ENCODE results near the gene SMTNL2.
A peak's percentile ranks its signal among the peaks of the same experiment; 100 is the strongest.
"Not testable (repeated sequence)": the region's sequence is repeated elsewhere in the genome, so short reads cannot be mapped to it uniquely, and the experiment has no call there.

The SMTNL2 gene

DNA sequence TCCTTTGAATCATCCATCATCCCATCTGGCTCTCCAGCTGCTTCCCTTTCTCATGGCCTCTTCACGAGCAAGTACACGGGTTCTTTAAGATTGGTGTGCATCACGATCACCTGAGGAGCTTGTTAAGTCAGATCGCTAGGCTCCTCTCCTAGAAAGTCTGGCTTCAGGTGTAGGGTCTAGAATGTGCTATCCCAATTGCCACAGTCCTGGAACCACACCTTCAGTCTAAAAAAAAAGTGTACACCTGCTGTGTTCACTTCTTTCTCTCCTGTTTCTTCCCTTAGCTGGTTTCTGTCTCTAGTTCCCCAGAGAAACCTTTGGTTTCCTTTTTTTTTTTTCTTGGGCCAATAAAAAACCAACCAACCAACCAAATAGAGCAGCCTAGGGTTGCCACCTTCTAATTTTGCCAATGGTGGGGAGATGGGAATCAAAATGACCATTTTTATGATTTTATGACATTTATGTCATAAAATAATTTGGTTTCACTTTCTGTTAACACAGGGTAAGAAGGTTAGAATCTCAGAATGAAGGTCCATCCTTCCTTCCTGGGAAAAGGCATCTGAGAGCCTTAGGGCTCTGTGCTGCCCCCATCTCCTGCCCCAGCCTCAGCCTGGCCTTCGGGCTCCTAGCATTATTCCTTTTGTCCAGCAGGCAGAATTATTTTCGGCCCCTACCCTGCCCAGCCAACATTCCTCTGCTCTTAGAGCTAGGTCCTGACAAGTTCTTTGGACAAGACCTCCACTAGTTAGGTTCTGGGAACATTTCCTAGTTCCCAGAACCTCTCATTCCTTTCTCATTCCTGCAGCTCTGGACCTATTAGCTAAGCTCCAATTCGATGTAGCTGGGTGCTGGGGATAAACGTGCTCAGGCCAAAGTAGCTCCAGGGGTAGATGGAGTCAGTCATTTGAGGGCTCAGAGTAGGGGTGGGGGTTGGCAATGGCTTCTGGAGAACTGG, 22.0 kb upstream of the SMTNL2 start:
- DNase-seq: no peak

GRCh38 chr17:4565209-4566141, 18.9 kb upstream of the SMTNL2 start:
- DNase-seq: peak; percentile 93

GRCh38 chr17:4566785-4567184, 17.5 kb upstream of the SMTNL2 start:
- peak; percentile 87 for DNase-seq

DNA sequence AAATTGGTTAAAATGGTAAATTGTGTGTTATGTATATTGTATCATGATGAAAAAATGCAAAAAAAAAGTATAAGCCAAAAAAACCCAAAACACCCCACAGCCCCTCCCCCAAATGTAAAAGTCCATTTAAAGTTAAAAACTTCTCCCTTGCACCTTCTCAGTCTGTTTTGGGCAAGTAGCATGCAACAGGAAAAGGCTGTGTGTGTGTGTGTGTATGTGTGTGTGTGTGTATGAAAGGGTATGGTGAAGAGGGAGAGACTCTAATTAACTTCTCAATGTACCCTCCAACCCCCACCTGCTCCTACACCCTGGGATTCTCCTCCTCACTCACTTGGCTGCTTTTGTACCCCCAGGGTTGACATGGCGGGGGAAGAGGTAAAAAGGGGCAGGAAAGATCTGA, 14.7 kb upstream of the SMTNL2 start:
- DNase-seq: no peak

GRCh38 chr17:4572131-4572530, 12.2 kb upstream of the SMTNL2 start:
- no peak for DNase-seq

DNA sequence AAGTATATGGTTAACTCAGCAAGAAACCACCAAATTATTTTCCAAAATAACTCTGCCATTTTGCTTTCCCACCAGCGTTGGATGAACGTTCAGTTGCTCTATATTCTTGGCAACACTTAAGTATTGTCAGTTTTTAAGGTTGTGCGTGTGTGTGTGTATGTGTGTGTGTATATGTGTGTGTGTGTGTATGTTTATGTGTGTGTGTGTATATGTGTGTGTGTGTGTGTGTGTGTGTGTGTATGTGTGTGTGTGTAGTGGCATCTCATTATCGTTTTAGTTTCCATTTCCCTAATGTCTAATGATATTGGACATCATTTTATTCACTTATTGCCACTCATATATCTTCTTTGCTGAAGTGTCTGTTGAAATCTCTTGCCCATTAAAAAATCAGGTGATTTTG, 11.2 kb upstream of the SMTNL2 start:
- no peak for DNase-seq

DNA sequence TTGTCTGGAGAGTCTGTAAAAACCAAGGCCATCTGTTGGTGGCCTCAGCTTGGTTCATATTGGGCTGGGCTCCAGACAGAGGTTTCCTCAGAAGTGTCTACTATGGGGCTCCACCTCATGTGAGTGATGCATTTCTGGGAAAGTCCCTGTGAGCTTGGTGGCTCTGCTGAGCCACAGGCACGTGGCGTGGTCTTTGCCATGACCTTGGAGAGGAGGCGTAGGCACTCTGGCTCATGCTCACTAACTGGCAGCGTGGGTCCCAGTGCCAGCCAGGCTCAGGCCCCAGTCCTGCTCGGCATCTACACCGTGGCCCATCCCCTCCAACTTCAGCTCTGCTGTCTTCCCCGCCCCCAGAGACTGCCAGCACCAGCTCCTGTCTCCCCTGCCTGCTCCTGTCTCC, 10.7 kb upstream of the SMTNL2 start:
- DNase-seq: no peak

DNA sequence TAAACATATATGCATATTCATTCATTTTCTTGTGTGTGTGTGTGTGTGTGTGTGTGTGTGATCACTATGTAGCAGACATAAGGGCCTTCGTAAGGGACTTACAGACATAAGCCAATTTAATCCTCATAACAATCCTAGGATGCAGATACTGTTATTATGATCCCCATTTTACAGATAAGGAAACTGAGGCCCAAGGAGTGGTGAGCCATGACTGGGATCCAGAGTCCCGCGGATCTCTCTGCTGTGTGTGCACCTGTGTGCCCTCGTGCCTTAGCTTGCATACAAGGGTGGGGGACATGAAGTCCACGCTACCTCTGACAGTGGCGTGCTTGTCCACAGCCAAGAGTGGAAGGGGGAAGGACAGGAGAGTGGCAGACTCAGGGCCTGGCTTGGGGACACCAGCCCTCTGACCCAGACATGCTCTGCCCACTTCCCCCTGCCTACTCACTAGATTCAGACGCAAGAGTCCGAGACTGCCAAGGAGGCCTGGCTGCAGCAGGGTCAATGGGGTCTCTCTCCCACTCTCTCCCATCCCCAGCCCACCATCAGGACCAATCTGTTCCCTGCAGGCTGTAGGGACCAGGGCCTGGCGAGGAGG, 9.8 kb upstream of the SMTNL2 start:
- no peak for DNase-seq

DNA sequence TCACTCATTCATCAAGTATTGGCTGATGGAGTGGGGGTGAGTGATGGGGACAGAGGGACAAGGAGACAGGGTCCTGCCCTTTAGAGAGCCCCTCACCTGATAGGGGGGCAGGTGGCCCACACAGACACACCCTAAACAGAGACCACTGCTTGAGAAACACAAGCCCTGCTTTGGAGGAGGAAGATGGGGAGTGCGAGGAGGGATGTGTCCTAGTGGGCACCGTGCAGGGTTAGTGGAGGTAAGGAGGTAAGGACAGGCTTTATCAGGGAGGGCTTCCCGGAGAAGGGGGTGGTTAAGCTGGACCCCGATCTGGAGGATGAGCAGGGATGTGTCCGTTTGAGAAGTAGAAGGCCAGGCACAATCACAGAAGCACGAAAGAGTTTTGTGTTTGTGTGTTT, 8.2 kb upstream of the SMTNL2 start:
- no peak for DNase-seq

DNA sequence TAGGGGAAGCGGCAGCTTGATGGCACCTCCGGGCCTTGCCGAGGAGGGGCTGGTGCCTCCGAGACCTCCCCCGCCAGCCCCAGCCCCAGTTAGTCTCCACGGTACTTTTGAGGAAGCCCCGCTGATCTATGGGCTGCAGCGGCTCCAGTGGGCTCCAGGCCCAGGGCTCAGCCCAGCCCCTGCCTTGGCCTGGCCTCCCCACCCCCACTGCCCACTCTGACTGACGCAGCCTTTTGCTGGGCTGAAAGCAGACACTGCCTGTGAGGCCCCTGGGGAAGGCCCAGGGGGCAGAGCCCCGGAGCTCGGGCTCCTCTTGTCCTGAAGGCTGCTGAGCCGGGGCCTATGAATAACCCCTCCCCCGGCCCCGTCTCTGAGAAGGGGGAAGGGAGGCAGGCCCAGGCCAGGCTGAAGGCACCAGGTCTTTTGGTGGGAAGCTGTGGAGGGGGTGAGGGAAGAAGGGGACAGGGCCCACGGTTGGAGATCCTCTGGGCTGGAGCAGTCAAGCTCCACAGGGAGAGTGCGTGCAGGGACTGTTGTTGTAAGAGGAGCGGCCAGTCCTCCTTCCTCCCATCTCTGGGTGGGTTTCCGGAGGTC, 7.5 kb upstream of the SMTNL2 start:
- no peak for DNase-seq

GRCh38 chr17:4577386-4577993, 6.8 kb upstream of the SMTNL2 start:
- DNase-seq: no peak

- DNase-seq: not testable (repeated sequence)
Observed at GRCh38 chr17:4578349-4578748, 6.0 kb upstream of the SMTNL2 start.

GRCh38 chr17:4579678-4580077, 4.7 kb upstream of the SMTNL2 start:
- no peak for DNase-seq

DNA sequence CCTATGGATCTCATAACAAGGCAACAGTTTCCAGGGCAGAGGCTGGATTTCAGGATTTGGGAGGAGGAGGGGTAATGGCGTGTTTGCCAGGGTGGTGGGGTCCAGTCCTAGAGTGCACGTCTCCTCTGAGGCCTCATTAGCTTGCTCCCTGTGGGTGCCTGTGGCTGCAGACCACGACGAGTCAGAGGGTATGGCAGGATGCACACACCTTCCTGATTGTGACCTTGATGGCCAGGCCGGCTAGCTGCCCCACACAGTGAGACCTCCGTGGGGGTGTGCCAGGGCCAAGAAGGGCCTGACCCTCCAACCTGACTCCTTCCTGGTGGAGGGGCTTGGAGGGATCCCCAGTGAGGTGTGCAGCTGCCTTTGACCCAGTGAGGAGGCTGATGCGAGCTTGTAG, 4.0 kb upstream of the SMTNL2 start:
- no peak for DNase-seq

- no peak for DNase-seq
Observed at GRCh38 chr17:4582101-4582501, 2.2 kb upstream of the SMTNL2 start.

DNA sequence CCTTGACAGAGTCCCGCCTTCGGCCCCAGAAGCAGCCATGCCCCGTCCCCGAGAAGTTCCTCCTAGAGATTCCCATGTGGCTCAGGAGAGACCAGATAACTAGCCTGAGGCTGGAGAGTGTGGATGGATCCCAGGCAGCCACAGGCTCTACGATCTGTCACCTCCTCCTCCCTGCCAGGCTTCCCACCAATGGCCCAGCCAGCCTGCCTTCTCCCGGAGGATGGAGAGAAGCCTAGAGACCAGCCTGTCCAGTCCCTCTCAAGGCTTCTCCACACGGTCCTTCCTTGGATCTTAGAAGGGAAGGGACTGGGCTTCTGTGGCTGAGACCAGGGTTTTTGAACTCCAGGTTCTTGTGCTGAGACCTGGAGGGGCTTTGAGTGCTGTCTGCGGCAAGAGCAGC, 1.6 kb upstream of the SMTNL2 start:
- no peak for DNase-seq

DNA sequence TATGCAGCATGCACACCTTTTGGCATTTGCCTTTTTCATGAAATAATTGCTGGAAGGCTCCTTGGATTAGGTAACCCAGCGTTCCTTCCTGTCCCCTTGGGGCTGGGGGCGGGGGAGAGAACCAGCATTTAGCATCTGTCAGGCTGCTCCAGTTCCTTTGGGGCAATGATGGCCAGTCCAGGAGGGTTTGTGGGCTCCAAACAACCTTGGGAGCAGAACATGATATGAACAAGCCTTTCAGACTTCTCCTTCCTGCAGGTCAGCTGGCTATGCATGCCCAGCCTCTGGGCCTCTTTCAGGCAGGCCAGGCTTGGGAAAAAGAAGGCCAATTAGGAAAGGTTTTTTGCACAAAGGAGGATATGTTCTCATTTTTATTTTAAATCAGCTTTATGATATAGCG, 1.1 kb upstream of the SMTNL2 start:
- DNase-seq: no peak

- peak; percentile 71 for DNase-seq
Observed at GRCh38 chr17:4583782-4584100, 588 bp upstream of the SMTNL2 start.

GRCh38 chr17:4584917-4585637, 748 bp downstream of the SMTNL2 start:
- no peak for DNase-seq

GRCh38 chr17:4585638-4585994, 1.3 kb downstream of the SMTNL2 start:
- no peak for DNase-seq

GRCh38 chr17:4586043-4586442, 1.7 kb downstream of the SMTNL2 start:
- DNase-seq: no peak

DNA sequence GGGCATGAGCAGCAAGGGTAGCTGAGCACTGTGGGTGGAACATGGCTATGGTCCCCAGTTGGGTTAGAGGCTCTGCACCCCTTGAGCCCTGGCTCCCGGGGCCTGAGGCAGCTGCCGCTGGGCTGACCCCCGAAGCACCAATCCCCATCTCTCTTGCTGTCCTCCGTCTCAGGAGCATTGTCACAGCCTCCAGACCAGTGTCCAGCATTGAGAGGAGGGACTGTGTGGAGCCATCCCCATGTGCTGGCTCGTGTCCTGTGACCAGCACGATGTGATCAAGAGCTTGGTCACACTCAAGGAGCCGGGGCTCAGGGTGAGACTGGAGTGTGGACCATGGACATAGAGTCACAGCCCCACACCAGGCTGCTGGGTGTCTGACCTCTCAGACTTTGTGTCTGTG, 2.9 kb downstream of the SMTNL2 start:
- no peak for DNase-seq
